Stimulated activated naive CD8-positive, alpha-beta T cell treated with anti-CD3 and anti-CD28 coated beads, Interleukin-15, amount 100 ng/mL, for 72 hours (primary cell): ENCODE measurements around the gene SIRT3.
A peak's percentile ranks its signal among the peaks of the same experiment; 100 is the strongest.
"Not testable (repeated sequence)": the region's sequence is repeated elsewhere in the genome, so short reads cannot be mapped to it uniquely, and the experiment has no call there.

Experiments
- ATAC-seq: fragments of 150-1000 bp; cut with Tn5 transposase; 2 replicates; pipeline ENCODE4 v1.10.0; 2021; ENCODE audit warnings: mild to moderate bottlenecking, moderate library complexity
- DNase-seq, 2 donors: peaks; one replicate each; pipeline ENCODE4 v3.0.0; 2021 to 2022
- H3K27ac Mint-ChIP-seq, 2 donors: one replicate each; pipeline ENCODE4 v1.8.0; 2022; ENCODE audit warnings: mild to moderate bottlenecking in 2 of 2, mixed read lengths in 2 of 2, moderate library complexity in 2 of 2
- H3K27me3 Mint-ChIP-seq: one replicate; pipeline ENCODE4 v1.8.0; 2022; ENCODE audit warnings: mixed read lengths
- H3K4me1 Mint-ChIP-seq: one replicate; pipeline ENCODE4 v1.8.0; 2022; ENCODE audit warnings: mild to moderate bottlenecking, mixed read lengths
- H3K4me3 Mint-ChIP-seq, 2 donors: one replicate each; pipeline ENCODE4 v1.8.0; 2022; ENCODE audit warnings: mild to moderate bottlenecking in 2 of 2, mixed read lengths in 2 of 2, moderate library complexity in 1 of 2
- H3K9me3 Mint-ChIP-seq, 2 donors: one replicate each; pipeline ENCODE4 v1.8.0; 2022; ENCODE audit warnings: mixed read lengths in 2 of 2

SIRT3 gene

DNA sequence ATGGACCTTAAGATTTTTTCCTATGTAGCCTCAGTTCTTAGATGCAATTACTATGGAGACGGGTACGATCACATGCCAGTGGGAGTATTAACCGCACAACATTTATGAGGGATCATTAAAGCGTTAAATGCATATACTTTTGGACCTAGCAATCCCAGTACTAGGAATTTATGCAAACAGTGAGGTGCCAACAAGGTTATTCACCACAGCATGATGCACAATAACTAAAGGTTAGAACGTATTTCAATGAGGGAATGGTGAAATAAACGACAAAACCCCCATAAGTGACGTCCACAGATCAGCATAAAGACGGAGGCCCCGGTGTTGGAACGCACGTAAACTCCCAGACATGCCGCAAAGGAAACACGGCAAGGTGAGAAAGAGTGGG, 539 bp downstream of the SIRT3 start:
- peak overlapping the region; percentile 97 to 98 for H3K4me3 Mint-ChIP-seq
- H3K4me1 Mint-ChIP-seq = peaks cover 52% of the 10 kb centered on the region
- DNase-seq (no peak), ATAC-seq (peak; percentile 66)
- peak overlapping the region; percentile 86 to 89 for H3K27ac Mint-ChIP-seq
- no peaks in the 10 kb centered on the region for H3K9me3 Mint-ChIP-seq
- H3K27me3 Mint-ChIP-seq = no peaks in the 10 kb centered on the region

DNA sequence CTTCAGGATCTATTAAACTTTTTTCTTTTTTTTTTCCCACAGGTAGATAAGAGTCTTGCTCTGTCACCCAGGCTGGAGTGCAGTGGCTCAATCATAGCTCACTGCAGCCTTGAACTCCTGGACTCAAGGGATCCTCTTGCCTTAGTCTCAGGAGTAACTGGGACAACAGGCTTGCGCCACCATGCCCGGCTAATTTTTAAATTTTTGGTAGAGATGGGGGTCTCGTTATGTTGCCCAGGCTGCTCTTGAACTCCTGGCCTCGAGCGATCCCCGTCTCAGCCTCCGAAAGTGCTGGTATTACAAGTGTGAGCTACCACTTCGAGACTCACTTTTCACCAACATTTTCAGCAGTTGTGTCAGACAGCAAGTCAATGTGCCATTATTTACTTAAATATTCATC, 962 bp downstream of the SIRT3 start:
- DNase-seq (no peak), ATAC-seq (no peak)
- Mint-ChIP-seq H3K27me3 (no peaks in the 10 kb centered on the region), H3K4me3 (peak overlapping the region; percentile 97 to 98), H3K27ac (peak overlapping the region; percentile 86 to 89), H3K9me3 (no peaks in the 10 kb centered on the region), H3K4me1 (peaks cover 50% of the 10 kb centered on the region)

DNA sequence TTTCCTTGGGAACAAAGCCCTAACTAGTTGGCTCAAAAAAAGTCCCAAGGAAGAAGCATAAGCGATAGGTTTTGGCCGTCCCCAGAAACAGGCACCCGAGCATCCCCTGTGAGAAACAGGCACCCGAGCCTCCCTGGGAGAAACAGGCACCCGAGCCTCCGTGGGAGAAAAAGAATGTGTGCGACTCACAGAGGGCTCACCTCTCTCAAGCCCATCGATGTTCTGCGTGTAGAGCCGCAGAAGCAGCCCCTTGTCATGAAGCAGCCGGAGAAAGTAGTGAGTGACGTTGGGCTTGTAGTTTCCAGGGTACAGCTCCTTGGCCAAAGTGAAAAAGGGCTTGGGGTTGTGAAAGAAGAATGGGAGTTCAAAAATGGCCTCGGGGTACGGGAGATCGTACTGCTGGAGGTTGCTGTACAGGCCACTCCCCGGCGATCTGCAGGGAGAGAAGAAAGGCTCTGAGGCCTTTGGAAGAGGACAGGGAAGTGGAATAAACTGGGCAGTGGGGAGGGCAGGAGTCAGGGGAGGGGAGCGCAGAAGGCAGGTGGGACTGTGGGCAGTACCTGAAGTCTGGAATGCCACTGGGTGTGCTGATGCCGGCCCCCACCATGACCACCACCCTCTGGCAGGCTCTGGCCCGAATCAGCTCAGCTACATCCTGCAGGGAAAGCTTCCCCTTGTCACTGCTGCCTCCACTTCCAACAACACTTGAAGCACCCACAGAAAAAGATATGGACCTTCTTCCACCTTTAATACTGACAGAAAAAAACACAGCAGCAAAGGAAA, 3.2 kb downstream of the SIRT3 start:
- Mint-ChIP-seq H3K9me3 (no peaks in the 10 kb centered on the region), H3K4me3 (no peak overlapping the region), H3K27ac (no peak overlapping the region), H3K4me1 (peaks cover 40% of the 10 kb centered on the region), H3K27me3 (no peaks in the 10 kb centered on the region)
- no peak for ATAC-seq
- DNase-seq = no peak

DNA sequence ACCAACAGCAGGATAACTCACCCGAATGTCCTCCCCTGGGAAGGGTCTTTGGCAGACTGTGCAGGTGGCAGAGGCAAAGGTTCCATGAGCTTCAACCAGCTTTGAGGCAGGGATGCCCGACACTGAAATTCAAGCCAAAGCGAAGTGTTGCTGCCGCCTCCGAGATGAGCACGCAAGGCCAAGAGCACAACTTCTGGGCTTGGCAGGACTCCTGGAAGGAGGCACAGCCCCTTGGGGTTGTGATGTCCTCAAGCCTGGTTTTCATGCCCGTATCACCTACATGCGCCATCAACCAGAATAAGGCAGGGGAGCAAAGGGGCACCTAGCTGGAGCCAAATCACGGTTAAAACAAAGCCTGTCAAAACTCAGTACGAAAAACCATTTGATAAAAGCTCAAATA, 5.7 kb downstream of the SIRT3 start:
- no peak overlapping the region for H3K4me3 Mint-ChIP-seq
- no peak for DNase-seq
- H3K4me1 Mint-ChIP-seq = peaks cover 50% of the 10 kb centered on the region
- no peak for ATAC-seq
- no peaks in the 10 kb centered on the region for H3K9me3 Mint-ChIP-seq
- no peak overlapping the region for H3K27ac Mint-ChIP-seq
- no peaks in the 10 kb centered on the region for H3K27me3 Mint-ChIP-seq

DNA sequence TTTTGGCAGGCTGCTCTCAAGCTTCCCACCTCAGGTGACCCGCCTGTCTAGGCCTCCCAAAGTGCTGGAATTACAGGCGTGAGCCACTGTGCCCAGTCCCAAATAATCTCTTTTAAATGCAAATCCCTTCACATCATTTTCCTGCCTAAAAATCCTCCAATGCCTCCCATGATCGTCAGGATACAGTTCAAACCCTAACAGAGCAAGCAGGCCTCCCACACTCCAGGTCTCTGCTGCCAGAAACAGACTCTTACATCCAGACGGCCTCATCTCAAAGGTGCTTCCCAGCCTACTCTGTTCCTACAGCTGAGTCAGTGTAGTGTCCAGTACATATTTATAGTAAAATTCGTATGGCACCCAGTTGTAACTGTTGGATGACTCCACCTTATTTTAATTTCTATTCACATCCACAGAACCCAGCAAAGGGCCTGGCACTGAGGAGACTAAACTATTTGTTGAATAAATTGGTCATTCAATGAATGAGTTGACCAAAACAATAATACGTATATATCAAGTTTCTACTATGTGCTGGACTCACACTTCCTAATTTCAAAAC, 8.2 kb downstream of the SIRT3 start:
- H3K4me1 Mint-ChIP-seq = peaks cover 32% of the 10 kb centered on the region
- peak overlapping the region in 1 of 2 donors; percentile 59 for H3K27ac Mint-ChIP-seq
- no peak for ATAC-seq
- H3K9me3 Mint-ChIP-seq = no peaks in the 10 kb centered on the region
- no peak for DNase-seq
- H3K27me3 Mint-ChIP-seq = no peaks in the 10 kb centered on the region
- no peak overlapping the region for H3K4me3 Mint-ChIP-seq

DNA sequence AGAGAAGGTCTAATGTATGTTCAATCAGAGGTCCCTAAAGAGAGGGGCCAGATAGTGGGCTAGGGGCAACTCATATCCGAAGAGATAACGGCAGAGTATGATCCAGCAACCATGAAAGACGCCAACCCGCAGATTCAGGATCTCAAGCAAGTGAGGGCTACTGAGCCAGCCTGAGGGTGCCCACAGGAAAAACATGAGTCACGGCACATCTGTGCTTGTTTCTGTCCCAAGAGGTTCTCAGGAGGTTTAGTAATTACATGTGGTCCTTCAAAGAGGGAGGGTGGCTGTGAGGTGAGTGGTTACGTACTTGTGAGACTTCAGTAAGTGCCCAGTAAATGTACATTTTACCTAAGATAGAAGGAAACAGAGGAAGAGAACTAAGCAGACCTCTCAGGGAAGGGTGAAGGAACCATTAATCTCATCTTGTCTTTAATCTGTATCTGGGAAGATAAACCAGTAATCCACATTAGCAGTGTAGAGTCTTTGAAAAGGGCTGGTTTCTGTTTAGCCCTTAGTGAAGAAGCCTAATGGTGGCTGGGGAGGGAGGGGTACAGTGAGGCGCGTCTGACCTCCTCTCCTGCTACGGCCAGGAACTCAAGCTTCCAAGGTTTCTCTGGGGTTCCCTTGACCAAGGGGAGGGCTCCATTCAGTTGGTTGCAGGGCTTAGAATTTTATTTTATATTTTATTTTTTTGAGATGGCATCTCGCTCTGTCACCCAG, 10.2 kb downstream of the SIRT3 start:
- Mint-ChIP-seq H3K9me3 (no peaks in the 10 kb centered on the region), H3K4me1 (peaks cover 26% of the 10 kb centered on the region), H3K4me3 (peak overlapping the region in 1 of 2 donors; percentile 36), H3K27me3 (no peaks in the 10 kb centered on the region), H3K27ac (peak overlapping the region in 1 of 2 donors; percentile 79)
- ATAC-seq (peak; percentile 84), DNase-seq (no peak)

DNA sequence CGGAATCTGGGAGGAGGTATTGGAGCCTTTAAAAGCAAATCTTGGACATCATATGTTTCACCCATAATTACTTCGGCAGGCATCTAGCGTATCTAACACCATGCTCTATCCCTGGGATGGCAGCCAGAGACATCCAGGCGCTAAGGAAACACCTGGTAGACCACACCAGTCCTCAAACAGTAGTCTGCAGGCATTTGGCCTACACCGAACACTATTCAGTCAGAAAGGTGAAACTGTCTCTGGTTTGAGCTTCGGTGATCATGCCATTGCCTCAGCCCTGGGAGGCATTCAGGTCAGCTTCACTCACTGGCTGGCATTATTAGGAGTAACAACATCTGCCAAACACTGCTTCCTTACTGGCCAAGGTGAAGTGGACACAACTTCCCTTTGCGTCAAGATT, 11.7 kb downstream of the SIRT3 start:
- no peaks in the 10 kb centered on the region for H3K27me3 Mint-ChIP-seq
- peaks cover 26% of the 10 kb centered on the region for H3K4me1 Mint-ChIP-seq
- DNase-seq (no peak), ATAC-seq (no peak)
- no peaks in the 10 kb centered on the region for H3K9me3 Mint-ChIP-seq
- no peak overlapping the region for H3K4me3 Mint-ChIP-seq
- H3K27ac Mint-ChIP-seq = no peak overlapping the region

DNA sequence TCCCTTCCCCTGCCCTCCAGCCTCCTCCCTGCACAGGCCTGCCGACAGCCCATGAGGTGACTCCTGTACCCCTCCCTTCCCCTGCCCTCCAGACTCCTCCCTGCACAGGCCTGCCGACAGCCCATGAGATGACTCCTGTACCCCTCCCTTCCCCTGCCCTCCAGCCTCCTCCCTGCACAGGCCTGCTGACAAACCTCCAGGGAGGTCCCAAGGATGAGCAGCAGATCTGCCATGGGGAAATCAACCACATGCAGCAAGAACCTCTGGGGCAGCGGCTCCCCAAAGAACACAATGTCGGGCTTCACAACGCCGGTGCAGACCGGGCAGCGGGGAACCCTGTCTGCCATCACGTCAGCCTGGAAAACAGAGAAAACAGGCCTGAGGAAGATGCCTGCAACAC, 12.3 kb downstream of the SIRT3 start:
- ATAC-seq (no peak), DNase-seq (no peak)
- no peaks in the 10 kb centered on the region for H3K27me3 Mint-ChIP-seq
- H3K4me3 Mint-ChIP-seq = no peak overlapping the region
- H3K27ac Mint-ChIP-seq = no peak overlapping the region
- H3K9me3 Mint-ChIP-seq = no peaks in the 10 kb centered on the region
- peaks cover 25% of the 10 kb centered on the region for H3K4me1 Mint-ChIP-seq

DNA sequence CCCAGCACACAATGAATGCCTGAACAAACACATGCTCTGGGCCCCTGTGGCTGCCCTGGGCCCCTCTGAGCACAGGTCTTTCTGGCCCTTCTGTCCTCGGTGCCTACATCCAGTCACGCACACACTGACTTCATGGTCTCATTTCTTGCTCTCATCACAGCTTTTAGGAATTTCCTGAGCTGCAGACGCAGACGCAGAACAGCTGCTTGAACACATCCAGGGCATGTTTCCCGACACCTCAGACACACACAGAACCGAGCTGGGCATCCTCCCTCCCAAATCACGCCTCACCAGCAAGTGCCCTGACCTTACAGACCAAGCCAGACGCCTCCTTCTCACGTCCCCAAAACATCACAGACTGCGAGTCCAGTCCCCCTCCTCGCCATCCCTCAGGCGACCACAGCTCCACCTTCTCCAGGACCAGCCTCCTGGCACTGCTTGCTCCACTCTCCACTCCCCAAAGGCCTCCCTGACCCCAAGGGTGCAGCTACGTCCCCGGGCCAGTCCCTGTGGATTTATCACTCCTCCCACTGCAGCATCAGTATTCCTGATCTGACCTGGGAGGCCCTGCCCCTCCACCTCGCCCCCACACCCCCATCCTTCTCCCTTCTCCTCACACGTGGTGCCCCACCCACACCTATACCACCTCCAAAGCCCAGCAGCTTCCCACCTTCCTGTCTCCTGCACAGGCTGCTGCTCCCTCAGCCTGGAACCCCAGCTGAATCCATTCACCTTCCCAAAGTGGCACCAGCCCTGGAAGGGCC, 12.9 kb downstream of the SIRT3 start:
- ATAC-seq (no peak), DNase-seq (no peak)
- Mint-ChIP-seq H3K27ac (peak overlapping the region in 1 of 2 donors; percentile 41), H3K27me3 (no peaks in the 10 kb centered on the region), H3K9me3 (no peaks in the 10 kb centered on the region), H3K4me1 (peaks cover 18% of the 10 kb centered on the region), H3K4me3 (no peak overlapping the region)

DNA sequence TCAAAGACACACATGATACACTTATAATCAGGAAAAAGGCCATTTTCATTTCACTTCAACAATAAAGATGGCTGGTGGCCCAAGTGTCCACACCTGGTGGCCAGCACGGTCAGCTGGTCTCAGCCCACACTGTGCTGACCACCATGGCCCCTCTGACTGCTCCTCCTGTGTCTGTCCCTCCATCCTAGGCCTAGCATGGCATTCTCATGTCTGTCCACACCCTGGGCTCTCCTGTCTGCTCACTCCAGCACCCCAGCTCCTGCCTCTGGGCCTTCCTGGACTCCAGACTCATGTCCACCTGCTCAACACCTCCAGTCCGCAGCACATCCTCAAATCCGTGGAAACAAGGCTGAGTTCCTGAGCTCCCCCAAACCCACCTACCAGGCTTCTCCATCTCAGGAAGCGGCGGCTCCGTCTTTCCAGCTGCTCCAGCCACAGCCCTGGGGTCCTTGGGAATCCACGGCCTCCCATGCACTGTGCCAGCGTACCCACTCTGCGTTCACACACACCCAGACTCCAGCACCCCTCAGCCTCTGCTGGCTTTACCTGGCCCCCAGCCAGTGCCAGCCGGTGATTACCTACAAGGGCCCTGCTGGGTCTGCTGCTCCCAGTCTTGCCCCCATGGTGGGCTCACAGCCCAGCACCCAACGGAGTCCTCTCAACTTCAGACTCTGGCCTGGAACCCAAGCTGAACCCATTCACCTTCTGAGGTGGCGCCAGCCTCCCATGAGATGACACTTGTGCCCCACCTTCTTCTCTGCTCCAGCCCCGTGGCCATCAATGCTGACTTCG, 13.9 kb downstream of the SIRT3 start:
- Mint-ChIP-seq H3K4me3 (no peak overlapping the region), H3K27ac (no peak overlapping the region), H3K4me1 (peaks cover 19% of the 10 kb centered on the region), H3K27me3 (no peaks in the 10 kb centered on the region), H3K9me3 (no peaks in the 10 kb centered on the region)
- ATAC-seq = no peak
- no peak for DNase-seq

DNA sequence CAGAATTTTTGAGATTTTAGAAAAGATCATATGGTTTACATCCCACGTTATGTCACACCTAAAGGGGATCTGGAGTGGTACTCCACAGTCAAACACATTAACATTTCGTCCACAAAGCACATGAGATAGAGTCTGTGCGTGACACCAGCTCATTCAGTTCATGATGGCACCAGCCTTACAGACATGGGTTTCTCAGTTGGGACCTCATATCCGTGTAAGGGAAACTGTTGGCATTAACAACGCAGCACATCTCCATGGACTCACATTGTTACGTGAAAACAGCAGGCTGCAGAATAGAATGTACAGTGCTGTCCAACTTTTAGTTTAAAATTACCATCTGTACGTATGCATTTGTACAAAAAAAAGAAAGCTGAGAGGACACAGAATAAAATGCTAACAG, 14.6 kb downstream of the SIRT3 start:
- no peak overlapping the region for H3K4me3 Mint-ChIP-seq
- no peaks in the 10 kb centered on the region for H3K9me3 Mint-ChIP-seq
- DNase-seq = no peak
- H3K4me1 Mint-ChIP-seq = peaks cover 22% of the 10 kb centered on the region
- no peak for ATAC-seq
- H3K27me3 Mint-ChIP-seq = no peaks in the 10 kb centered on the region
- no peak overlapping the region for H3K27ac Mint-ChIP-seq

DNA sequence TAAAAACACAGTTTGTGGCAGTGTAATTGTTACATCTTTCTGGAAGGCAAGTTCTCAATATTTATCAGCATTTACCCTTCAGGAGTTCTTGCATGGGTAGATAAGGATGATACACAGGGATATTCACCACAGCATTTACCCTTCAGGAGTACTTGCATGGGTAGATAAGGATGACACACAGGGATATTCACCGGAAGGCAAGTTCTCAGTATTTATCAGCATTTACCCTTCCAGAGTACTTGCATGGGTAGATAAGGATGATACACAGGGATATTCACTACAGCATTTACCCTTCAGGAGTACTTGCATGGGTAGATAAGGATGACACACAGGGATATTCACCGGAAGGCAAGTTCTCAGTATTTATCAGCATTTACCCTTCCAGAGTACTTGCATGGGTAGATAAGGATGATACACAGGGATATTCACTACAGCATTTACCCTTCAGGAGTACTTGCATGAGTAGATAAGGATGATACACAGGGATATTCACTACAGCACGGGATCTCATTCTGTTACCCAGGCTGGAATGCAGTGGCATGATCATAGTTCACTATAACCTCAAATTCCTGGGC, 15.4 kb downstream of the SIRT3 start:
- ATAC-seq, DNase-seq, H3K27ac Mint-ChIP-seq, H3K4me3 Mint-ChIP-seq, H3K27me3 Mint-ChIP-seq, H3K9me3 Mint-ChIP-seq: not testable (repeated sequence)
- peaks cover 16% of the 10 kb centered on the region for H3K4me1 Mint-ChIP-seq

DNA sequence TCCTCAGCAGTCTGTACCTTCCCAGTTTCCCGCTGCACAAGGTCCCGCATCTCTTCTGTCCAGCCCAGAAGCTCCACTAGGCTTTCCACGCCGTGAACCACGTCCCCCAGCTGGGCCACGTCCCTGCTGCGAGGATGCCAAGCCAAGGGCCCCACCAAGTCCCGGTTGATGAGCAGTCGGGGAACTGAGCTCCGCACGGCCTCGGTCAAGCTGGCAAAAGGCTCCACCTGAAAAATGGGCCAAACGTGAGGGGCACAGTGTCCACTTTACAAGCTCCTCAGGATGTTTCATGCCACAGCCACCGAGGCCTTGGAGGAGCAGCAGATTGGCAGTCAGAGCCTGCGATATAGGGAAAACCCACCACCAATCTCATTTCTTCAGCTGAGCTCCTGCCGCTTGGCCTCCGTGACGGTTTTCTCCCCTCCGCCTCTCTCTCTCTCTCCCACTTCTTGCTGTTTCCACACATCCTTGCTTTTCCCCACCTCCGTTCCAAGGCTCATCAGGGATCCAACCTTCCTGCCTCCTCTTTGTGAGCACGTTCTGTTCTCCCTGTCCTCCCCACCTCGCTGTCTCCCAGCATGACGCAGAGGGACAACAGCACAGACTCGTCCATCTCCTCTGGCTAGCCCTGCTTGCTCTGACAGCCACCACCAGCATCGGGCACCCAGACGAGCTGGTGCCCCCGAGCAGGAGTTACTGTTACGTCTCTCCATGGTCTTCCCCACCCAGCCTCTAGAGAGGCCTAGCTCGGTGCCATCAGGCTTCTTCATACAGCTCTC, 17.1 kb downstream of the SIRT3 start:
- DNase-seq = no peak
- no peak overlapping the region for H3K4me3 Mint-ChIP-seq
- no peak for ATAC-seq
- peak overlapping the region in 1 of 2 donors; percentile 55 for H3K27ac Mint-ChIP-seq
- no peaks in the 10 kb centered on the region for H3K9me3 Mint-ChIP-seq
- H3K27me3 Mint-ChIP-seq = no peaks in the 10 kb centered on the region
- H3K4me1 Mint-ChIP-seq = peaks cover 11% of the 10 kb centered on the region

DNA sequence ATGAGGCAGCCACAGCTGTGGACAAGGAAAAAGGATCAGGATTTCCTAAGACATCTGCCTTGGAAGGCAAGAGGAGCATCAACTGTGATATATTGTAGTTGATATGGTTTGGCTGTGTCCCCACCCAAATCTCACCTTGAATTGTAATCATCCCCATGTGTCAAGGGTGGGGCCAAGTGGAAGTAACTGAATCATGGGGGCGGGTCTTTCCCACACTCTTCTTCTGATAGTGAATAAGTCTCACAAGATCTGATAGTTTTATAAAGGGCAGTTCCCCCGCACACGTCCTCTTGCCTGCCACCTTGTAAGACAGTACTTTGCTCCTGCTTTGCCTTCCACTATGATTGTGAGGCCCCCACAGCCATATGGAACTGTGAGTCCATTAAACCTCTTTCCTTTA, 18.4 kb downstream of the SIRT3 start:
- Mint-ChIP-seq H3K9me3 (no peaks in the 10 kb centered on the region), H3K27me3 (no peaks in the 10 kb centered on the region), H3K27ac (no peak overlapping the region), H3K4me3 (no peak overlapping the region), H3K4me1 (peaks cover 19% of the 10 kb centered on the region)
- no peak for DNase-seq
- no peak for ATAC-seq
